Adipocyte (in vitro differentiated cells): ENCODE data around the gene WDR6.

Experiments used
- DNase-seq: peaks from one replicate; pipeline ENCODE4 v3.0.0-alpha.2; 2015; ENCODE audit warnings: low read depth
- H3K27me3 ChIP-seq: replicated peaks from 2 replicates; pipeline ENCODE4 v1.7.0; 2013; ENCODE audit warnings: mild to moderate bottlenecking, low read length, moderate library complexity; ENCODE audit not compliant: control insufficient read depth, insufficient read depth
- H3K36me3 ChIP-seq: 2 replicates; pipeline ENCODE4 v1.7.0; 2013; ENCODE audit warnings: low read length, mild to moderate bottlenecking, moderate library complexity; ENCODE audit not compliant: control insufficient read depth, insufficient read depth, severe bottlenecking
- H3K4me1 ChIP-seq: 2 replicates; pipeline ENCODE4 v1.7.0; 2013; ENCODE audit warnings: mild to moderate bottlenecking, low read length, moderate library complexity; ENCODE audit not compliant: control insufficient read depth, insufficient read depth
- H3K4me3 ChIP-seq: 2 replicates; pipeline ENCODE4 v1.7.0; 2013; ENCODE audit warnings: mild to moderate bottlenecking, low read length, moderate library complexity
- H3K9ac ChIP-seq: 2 replicates; pipeline ENCODE4 v1.7.0; 2013; ENCODE audit warnings: mild to moderate bottlenecking, low read length, moderate library complexity
- H3K9me3 ChIP-seq: 2 replicates; pipeline ENCODE4 v1.7.0; 2013; ENCODE audit warnings: mild to moderate bottlenecking, low read length, moderate library complexity; ENCODE audit not compliant: control insufficient read depth

WDR6 gene

DNA sequence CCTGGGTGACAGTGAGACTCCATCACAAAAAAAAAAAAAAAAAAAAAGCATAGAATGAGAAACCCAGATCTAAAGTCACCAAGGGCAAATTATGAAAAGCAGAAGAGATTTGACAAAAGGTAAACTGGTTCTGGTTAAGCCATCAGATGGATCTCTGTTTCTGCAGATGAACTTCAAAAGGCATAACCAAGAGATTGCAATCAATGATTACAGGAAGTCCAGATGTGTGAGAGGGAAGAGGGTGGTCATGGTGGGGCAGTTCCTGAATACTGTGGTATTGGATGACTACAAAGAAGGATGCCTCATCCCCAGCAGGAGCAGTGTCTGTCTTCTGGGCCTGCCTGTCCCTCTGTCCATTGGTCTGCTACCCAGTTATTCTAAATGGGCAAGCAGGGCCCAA lies 13.4 kb upstream of the WDR6 start:
- Histone ChIP-seq H3K9ac (no peak overlapping the region), H3K27me3 (no peaks in the 10 kb centered on the region), H3K4me3 (no peak overlapping the region), H3K9me3 (no peaks in the 10 kb centered on the region), H3K4me1 (peaks cover 24% of the 10 kb centered on the region), H3K36me3 (no peaks in the 10 kb centered on the region)
- DNase-seq = no peak

DNA sequence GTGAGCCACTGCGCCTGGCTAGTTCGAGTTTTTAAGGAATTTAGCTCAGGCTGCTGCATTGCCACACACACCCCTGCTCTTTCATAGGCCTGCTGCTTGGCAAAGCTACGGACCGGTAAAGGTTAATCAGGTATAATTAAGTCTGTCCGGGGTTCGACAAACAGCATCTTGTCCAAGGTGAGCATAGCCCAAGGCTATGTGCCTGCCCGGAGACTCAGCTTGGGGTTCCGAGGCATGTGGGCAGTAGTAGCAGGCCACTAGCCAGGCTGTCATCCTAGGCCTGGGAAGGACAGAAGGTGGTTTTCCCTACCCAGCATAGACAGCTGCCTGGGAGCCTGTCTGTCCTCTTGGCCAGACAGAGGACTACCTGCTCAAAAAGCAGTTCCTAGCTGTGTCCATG lies 10.6 kb upstream of the WDR6 start:
- no peaks in the 10 kb centered on the region for H3K9me3 ChIP-seq
- H3K27me3 ChIP-seq = no peaks in the 10 kb centered on the region
- H3K4me1 ChIP-seq = peaks cover 6% of the 10 kb centered on the region
- H3K4me3 ChIP-seq = no peak overlapping the region
- DNase-seq = no peak
- no peak overlapping the region for H3K9ac ChIP-seq
- no peaks in the 10 kb centered on the region for H3K36me3 ChIP-seq

- no peaks in the 10 kb centered on the region for H3K36me3 ChIP-seq
- no peaks in the 10 kb centered on the region for H3K27me3 ChIP-seq
- H3K9me3 ChIP-seq = no peaks in the 10 kb centered on the region
These were observed 10.0 kb upstream of the WDR6 start for GRCh38 chr3:48997102-48997635.

GRCh38 chr3:48997714-48998637 lies 9.2 kb upstream of the WDR6 start:
- Histone ChIP-seq H3K4me3 (no peak overlapping the region), H3K9ac (no peak overlapping the region), H3K9me3 (no peaks in the 10 kb centered on the region), H3K36me3 (no peaks in the 10 kb centered on the region), H3K4me1 (no peaks in the 10 kb centered on the region), H3K27me3 (no peaks in the 10 kb centered on the region)
- no peak for DNase-seq

More at GRCh38 chr3:48997102-48997635, 10.0 kb upstream of the WDR6 start:
- H3K9ac ChIP-seq = no peak overlapping the region
- DNase-seq = no peak
- H3K4me3 ChIP-seq = no peak overlapping the region
- peaks cover under 1% of the 10 kb centered on the region for H3K4me1 ChIP-seq

GRCh38 chr3:48999085-48999858 lies 7.9 kb upstream of the WDR6 start:
- Histone ChIP-seq H3K4me3 (no peak overlapping the region), H3K4me1 (no peaks in the 10 kb centered on the region), H3K36me3 (no peaks in the 10 kb centered on the region), H3K9ac (no peak overlapping the region), H3K9me3 (no peaks in the 10 kb centered on the region), H3K27me3 (no peaks in the 10 kb centered on the region)
- no peak for DNase-seq

GRCh38 chr3:49001155-49001554 lies 6.0 kb upstream of the WDR6 start:
- no peaks in the 10 kb centered on the region for H3K4me1 ChIP-seq

GRCh38 chr3:49004352-49005302 lies 2.6 kb upstream of the WDR6 start:
- no peak overlapping the region for H3K9ac ChIP-seq
- H3K36me3 ChIP-seq = no peaks in the 10 kb centered on the region
- H3K27me3 ChIP-seq = no peaks in the 10 kb centered on the region
- DNase-seq = no peak
- peaks cover 18% of the 10 kb centered on the region for H3K4me1 ChIP-seq
- no peaks in the 10 kb centered on the region for H3K9me3 ChIP-seq
- no peak overlapping the region for H3K4me3 ChIP-seq

More at GRCh38 chr3:49001155-49001554, 6.0 kb upstream of the WDR6 start:
- H3K27me3 ChIP-seq = no peaks in the 10 kb centered on the region
- no peak overlapping the region for H3K4me3 ChIP-seq
- no peak overlapping the region for H3K9ac ChIP-seq
- no peaks in the 10 kb centered on the region for H3K36me3 ChIP-seq
- H3K9me3 ChIP-seq = no peaks in the 10 kb centered on the region
- no peak for DNase-seq

GRCh38 chr3:49005303-49005680 lies 1.9 kb upstream of the WDR6 start:
- Histone ChIP-seq H3K9ac (no peak overlapping the region), H3K36me3 (no peaks in the 10 kb centered on the region), H3K27me3 (no peaks in the 10 kb centered on the region), H3K9me3 (no peaks in the 10 kb centered on the region), H3K4me1 (peaks cover 18% of the 10 kb centered on the region), H3K4me3 (no peak overlapping the region)
- no peak for DNase-seq

DNA sequence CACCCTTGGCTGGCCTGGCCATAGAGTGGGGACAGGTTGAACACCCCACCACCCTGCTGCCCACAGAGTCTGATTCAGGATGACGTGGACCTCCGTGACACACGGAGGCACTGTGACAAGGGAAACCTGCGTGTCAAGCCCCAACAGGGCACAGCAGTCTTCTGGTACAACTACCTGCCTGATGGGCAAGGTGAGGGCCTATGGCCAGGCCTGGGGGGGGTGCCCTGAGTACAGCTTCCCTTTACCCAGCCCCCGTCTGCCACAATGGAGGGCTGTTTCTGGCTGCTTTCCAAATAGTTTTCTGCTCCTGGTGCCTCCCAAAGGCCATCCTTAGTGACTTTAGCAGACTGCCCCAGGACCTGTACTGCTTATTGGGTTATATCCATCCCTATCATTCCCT lies 1.2 kb upstream of the WDR6 start:
- Histone ChIP-seq H3K27me3 (no peaks in the 10 kb centered on the region), H3K4me3 (peak overlapping the region; percentile 92)

DNA sequence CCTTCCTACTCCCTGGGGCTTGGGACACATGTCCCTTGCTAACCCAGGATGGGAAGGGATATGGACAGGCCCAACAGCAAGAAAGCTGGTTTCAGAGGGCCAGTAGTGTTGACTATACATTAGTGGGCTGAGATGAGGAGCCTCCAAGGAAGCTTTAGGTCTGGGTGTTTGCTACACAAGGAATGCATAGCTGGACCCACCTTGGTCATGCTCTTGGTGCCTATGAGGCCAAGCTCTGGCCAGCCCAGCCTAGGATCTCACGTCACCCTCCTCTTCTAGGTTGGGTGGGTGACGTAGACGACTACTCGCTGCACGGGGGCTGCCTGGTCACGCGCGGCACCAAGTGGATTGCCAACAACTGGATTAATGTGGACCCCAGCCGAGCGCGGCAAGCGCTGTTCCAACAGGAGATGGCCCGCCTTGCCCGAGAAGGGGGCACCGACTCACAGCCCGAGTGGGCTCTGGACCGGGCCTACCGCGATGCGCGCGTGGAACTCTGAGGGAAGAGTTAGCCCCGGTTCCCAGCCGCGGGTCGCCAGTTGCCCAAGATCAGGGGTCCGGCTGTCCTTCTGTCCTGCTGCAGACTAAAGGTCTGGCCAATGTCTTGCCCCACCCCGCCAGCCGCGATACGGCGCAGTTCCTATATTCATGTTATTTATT lies 653 bp upstream of the WDR6 start:
- peaks cover 18% of the 10 kb centered on the region for H3K4me1 ChIP-seq
- no peaks in the 10 kb centered on the region for H3K27me3 ChIP-seq
- H3K36me3 ChIP-seq = no peaks in the 10 kb centered on the region
- peak overlapping the region; percentile 92 for H3K4me3 ChIP-seq
- no peaks in the 10 kb centered on the region for H3K9me3 ChIP-seq
- peak; percentile 50 for DNase-seq
- H3K9ac ChIP-seq = peak overlapping the region; percentile 95

More for the DNA sequence above, 1.2 kb upstream of the WDR6 start:
- Histone ChIP-seq H3K9ac (peak overlapping the region; percentile 95), H3K4me1 (peaks cover 18% of the 10 kb centered on the region), H3K36me3 (no peaks in the 10 kb centered on the region), H3K9me3 (no peaks in the 10 kb centered on the region)
- no peak for DNase-seq
